HEK293T (cell line): Measurements from ENCODE around the gene B9D2.
"Not testable (repeated sequence)": the region's sequence is repeated elsewhere in the genome, so short reads cannot be mapped to it uniquely, and the experiment has no call there.

Experiments
- CTCF ChIA-PET: fragments of 350-600 bp; formaldehyde crosslinking; extraction: SDS; loops from one replicate; lab custom pipeline; 2021; ENCODE audit warnings: antibody characterized with exemption, inconsistent platforms; lab: Yijun Ruan, JAX
- POLR2A ChIA-PET: fragments of 350-600 bp; formaldehyde crosslinking; extraction: SDS; loops from one replicate; lab custom pipeline; 2020; ENCODE audit warnings: antibody characterized with exemption, inconsistent platforms; lab: Yijun Ruan, JAX
- DNase-seq: peaks from one replicate; pipeline ENCODE4 v3.0.0; 2012; ENCODE audit warnings: mixed read lengths; ENCODE audit errors: extremely low spot score
- ARNT ChIP-seq: fragments of 450-650 bp; IDR thresholded peaks from 2 replicates; pipeline ENCODE4 v1.6.1; 2017; ENCODE audit warnings: mild to moderate bottlenecking
- BHLHE40 ChIP-seq: fragments of 450-650 bp; IDR thresholded peaks from 2 replicates; pipeline ENCODE4 v1.6.1; 2016; ENCODE audit warnings: mild to moderate bottlenecking, moderate library complexity, borderline replicate concordance
- CTBP1 ChIP-seq: fragments of 450-650 bp; IDR thresholded peaks from 2 replicates; pipeline ENCODE4 v1.6.1; 2016; ENCODE audit warnings: borderline replicate concordance
- ELF4 ChIP-seq: fragments of 450-650 bp; IDR thresholded peaks from 2 replicates; pipeline ENCODE4 v1.6.1; 2017; ENCODE audit warnings: antibody characterized with exemption
- FOXA1 ChIP-seq: fragments of 450-650 bp; IDR thresholded peaks from 2 replicates; pipeline ENCODE4 v1.6.1; 2016; ENCODE audit warnings: mild to moderate bottlenecking
- FOXK2 ChIP-seq: fragments of 450-650 bp; IDR thresholded peaks from 2 replicates; pipeline ENCODE4 v1.6.1; 2016; ENCODE audit warnings: mild to moderate bottlenecking
- FOXM1 ChIP-seq: fragments of 450-650 bp; IDR thresholded peaks from 2 replicates; pipeline ENCODE4 v1.6.1; 2017; ENCODE audit warnings: mild to moderate bottlenecking, borderline replicate concordance
- HDGF ChIP-seq: fragments of 450-650 bp; IDR thresholded peaks from 2 replicates; pipeline ENCODE4 v1.6.1; 2017; ENCODE audit warnings: antibody characterized with exemption, borderline replicate concordance
- L3MBTL2 ChIP-seq: fragments of 450-650 bp; conservative IDR thresholded peaks from 2 replicates; pipeline ENCODE4 v1.6.1; 2016; ENCODE audit warnings: mild to moderate bottlenecking
- LEF1 ChIP-seq: fragments of 450-650 bp; IDR thresholded peaks from 2 replicates; pipeline ENCODE4 v1.6.1; 2017; ENCODE audit warnings: mild to moderate bottlenecking, borderline replicate concordance
- NFRKB ChIP-seq: fragments of 450-650 bp; IDR thresholded peaks from 2 replicates; pipeline ENCODE4 v1.6.1; 2016; ENCODE audit warnings: mild to moderate bottlenecking, moderate library complexity
- PKNOX1 ChIP-seq: fragments of 450-650 bp; IDR thresholded peaks from 2 replicates; pipeline ENCODE4 v1.6.1; 2016
- SP1 ChIP-seq: fragments of 450-650 bp; IDR thresholded peaks from 2 replicates; pipeline ENCODE4 v1.6.1; 2017
- SUZ12 ChIP-seq: fragments of 450-650 bp; IDR thresholded peaks from 2 replicates; pipeline ENCODE4 v1.6.1; 2016; ENCODE audit warnings: mild to moderate bottlenecking
- TARDBP ChIP-seq: fragments of 450-650 bp; IDR thresholded peaks from 2 replicates; pipeline ENCODE4 v1.6.1; 2016
- ZNF384 ChIP-seq: fragments of 450-650 bp; IDR thresholded peaks from 2 replicates; pipeline ENCODE4 v1.6.1; 2016

B9D2 gene

DNA sequence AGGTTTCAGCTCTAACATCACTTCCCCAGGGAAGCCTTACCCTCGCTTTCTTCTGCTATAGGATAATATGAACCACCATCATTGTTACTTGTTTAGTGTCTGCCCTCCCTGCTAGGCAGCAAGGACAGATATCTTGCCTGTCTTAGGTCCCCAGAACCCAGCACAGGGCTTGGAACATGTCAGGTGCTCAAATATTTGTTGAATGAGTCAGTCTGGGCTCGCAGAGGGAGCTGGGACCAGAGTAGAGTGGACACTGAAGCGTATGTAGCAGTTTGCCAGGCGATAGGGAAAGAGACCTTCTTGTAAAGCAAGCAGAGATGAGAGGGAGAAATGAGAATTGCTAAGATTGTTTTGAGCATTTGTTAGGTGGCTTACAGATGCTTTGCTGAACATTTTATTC is 45.3 kb upstream of the B9D2 start:
- CTCF ChIA-PET: interaction anchor here (0.6 to 1.4 kb wide), 2 partner anchors 30 to 158 kb away, joined by 3 read pairs; partner anchors contain the start of gene DMAC2
- TF ChIP-seq ELF4 (no peak), LEF1 (no peak), FOXK2 (no peak), ZNF384 (no peak)
- POLR2A ChIA-PET: interaction anchor here (1.9 kb wide), 1 partner anchor 10 kb away, joined by 8 read pairs; no protein-coding TSS in a partner anchor
- DNase-seq: no peak

DNA sequence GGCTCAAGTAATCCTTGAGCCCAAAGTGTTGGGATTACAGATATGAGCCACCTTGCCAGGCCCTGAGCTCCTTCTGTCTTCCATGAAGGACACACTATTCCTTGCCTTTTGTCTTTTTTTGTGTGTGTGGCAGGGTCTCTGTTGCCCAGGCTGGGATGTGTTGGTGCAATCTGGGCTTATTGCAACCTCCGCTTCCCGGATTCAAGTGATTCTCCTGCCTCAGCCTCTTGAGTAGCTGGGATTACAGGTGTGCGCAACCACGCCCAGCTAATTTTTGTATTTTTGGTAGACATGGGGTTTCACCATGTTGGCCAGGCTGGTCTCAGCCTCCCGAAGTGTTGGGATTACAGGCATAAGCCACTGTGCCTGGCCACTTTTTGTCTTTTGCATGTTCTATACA is 44.9 kb upstream of the B9D2 start:
- ChIA-PET POLR2A (interaction anchor here (1.9 kb wide), 1 partner anchor 10 kb away, joined by 8 read pairs; no protein-coding TSS in a partner anchor), CTCF (interaction anchor here (1.4 kb wide), 1 partner anchor 31 kb away, joined by 3 read pairs; the partner anchor contains the start of gene DMAC2)
- DNase-seq: not testable (repeated sequence)

- no peak for DNase-seq
- POLR2A ChIA-PET: interaction anchor here (0.7 to 1.9 kb wide), 2 partner anchors 9 to 31 kb away, joined by 5 to 8 read pairs; partner anchors contain the start of gene DMAC2
- CTCF ChIA-PET: interaction anchor here (0.6 to 1.4 kb wide), 3 partner anchors 22 to 31 kb away, joined by 3 to 6 read pairs (median 4); partner anchors contain the start of gene DMAC2
- TF ChIP-seq ELF4: no peak
- TF ChIP-seq SP1: no peak
- TF ChIP-seq ARNT: no peak
- no peak for TF ChIP-seq NFRKB
- TF ChIP-seq FOXK2: no peak
- TF ChIP-seq FOXA1: no peak
- TF ChIP-seq LEF1: no peak
- no peak for TF ChIP-seq CTBP1
- TF ChIP-seq BHLHE40: no peak
- TF ChIP-seq SUZ12: no peak
- no peak for TF ChIP-seq PKNOX1
- TF ChIP-seq ZNF384: no peak
- no peak for TF ChIP-seq L3MBTL2
- no peak for TF ChIP-seq HDGF
- TF ChIP-seq FOXM1: no peak
- TF ChIP-seq TARDBP: no peak
Observed at GRCh38 chr19:41408256-41408655, 44.3 kb upstream of the B9D2 start.

DNA sequence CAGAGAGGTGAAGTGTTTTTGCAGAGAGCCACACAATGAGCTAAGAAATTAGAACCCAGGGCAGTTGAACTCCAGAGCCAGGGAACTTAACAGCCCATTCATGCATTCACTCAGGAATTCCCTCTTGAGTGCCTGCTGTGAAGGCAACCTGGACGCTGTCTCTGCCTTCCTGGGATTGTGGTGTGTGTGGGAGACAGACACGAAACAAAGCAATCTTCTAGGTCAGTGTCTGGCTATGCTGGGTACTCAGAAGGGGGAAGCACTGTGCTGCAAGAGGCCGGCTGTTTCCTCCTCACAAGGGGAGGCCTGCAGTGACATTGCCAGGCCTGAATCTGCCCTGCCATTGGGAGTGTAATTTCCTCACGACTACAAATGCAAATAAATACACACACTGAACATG is 43.3 kb upstream of the B9D2 start:
- CTCF ChIA-PET: interaction anchor here (0.6 kb wide), 1 partner anchor 28 kb away, joined by 4 read pairs; no protein-coding TSS in a partner anchor
- TF ChIP-seq ARNT: no peak
- TF ChIP-seq BHLHE40: no peak
- TF ChIP-seq ELF4: no peak
- no peak for TF ChIP-seq HDGF
- TF ChIP-seq SUZ12: no peak
- TF ChIP-seq FOXM1: no peak
- no peak for TF ChIP-seq SP1
- no peak for TF ChIP-seq NFRKB
- no peak for TF ChIP-seq L3MBTL2
- no peak for TF ChIP-seq CTBP1
- no peak for TF ChIP-seq FOXA1
- TF ChIP-seq TARDBP: no peak
- no peak for TF ChIP-seq ZNF384
- TF ChIP-seq FOXK2: no peak
- no peak for TF ChIP-seq PKNOX1
- TF ChIP-seq LEF1: no peak
- POLR2A ChIA-PET: no interaction called here
- DNase-seq: no peak

DNA sequence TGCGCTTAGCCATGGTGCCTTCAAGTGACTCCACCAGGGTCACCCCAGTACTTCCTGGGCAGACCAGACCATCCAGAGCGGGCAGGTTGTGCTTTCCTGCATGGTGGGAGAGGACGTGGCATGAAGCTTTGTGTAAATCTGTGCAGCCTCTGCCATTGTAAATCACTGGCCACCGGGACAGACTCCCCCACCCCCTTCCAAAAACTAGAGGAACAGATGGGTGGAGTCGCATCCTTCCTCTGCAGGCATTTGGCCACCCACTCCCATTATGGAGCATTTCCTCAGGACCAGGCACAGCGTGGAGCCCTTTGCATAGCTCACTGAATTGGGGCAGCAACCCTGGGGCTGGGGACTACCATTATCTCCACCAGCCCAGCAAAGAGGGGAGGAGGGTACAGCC is 41.8 kb upstream of the B9D2 start:
- ChIA-PET POLR2A (interaction anchor here (1.1 kb wide), 1 partner anchor 34 kb away, joined by 5 read pairs; the partner anchor contains the start of gene DMAC2), CTCF (interaction anchor here (0.5 kb wide), 1 partner anchor 484 kb away, joined by 3 read pairs; no protein-coding TSS in a partner anchor)
- no peak for DNase-seq
- TF ChIP-seq SP1 (no peak), ELF4 (no peak), SUZ12 (no peak), FOXA1 (no peak)

DNA sequence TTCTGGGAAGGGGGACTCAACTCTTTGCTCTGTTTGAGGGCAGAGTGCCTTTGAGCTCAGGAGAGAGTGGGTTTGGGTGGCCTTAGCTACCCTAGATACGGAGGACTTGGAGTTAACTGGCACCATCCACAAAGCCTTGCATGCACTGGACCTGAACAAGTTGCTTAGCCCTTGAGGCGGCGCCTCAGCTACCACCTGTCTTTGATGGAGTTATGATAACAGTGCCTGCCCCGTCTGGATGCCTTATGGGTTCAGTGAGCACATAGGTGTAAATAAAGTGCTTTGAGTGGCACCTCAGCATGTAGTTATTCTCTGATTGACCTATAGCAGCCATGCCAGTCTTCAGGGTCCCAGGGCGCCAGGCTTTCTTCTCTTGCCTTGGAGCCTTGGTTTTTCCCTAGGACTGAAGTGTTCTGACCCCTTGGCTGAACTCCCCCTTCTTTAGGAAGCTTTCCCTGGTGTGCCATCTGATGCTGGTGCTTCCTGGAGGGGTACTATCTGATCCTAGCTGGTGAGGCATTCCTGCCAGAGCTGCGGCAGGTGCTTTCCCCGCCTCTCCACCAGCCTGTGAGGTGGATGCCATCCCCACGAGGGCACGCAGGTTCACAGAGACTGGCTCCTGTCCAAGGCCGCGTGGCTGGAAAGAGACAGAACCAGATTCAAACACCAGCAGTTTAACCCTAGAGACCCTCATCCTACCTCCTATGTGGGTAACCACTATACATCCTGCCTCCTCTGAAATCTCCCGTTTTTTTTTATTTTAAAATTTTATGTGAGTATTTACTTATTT is 39.4 kb upstream of the B9D2 start:
- CTCF ChIA-PET: no interaction called here
- no peak for DNase-seq
- POLR2A ChIA-PET: no interaction called here
- TF ChIP-seq LEF1: no peak

GRCh38 chr19:41402010-41402409 is 38.1 kb upstream of the B9D2 start:
- ChIA-PET POLR2A (no interaction called here), CTCF (interaction anchor here (0.8 kb wide), 1 partner anchor 23 kb away, joined by 3 read pairs; no protein-coding TSS in a partner anchor)
- TF ChIP-seq CTBP1: no peak
- TF ChIP-seq FOXA1: no peak
- no peak for TF ChIP-seq FOXM1
- no peak for TF ChIP-seq ELF4
- no peak for TF ChIP-seq SP1
- TF ChIP-seq L3MBTL2: no peak
- no peak for DNase-seq
